Caco-2 (cell line): ENCODE data around the gene HGFAC. TPM values are rescaled to one million over a fixed set of nuclear protein-coding genes. Genes with fewer than 3 reads are reported as not detected.

ENCODE experiments used
- BruUV-seq: library from RNA; stranded (reverse); fragments of 400-500 nt; replicated peaks from 2 replicates; lab custom pipeline; 2021; lab: Mats Ljungman, UMichigan
- CTCF ChIA-PET: fragments of 300-600 bp; sonication (Branson Sonifier 250); formaldehyde crosslinking; loops from one replicate; lab custom pipeline; 2022; ENCODE audit warnings: antibody characterized with exemption; lab: Charles Lee
- POLR2A ChIA-PET: fragments of 300-600 bp; sonication (Branson Sonifier 250); formaldehyde crosslinking; loops from one replicate; lab custom pipeline; 2022; ENCODE audit warnings: antibody characterized with exemption; lab: Charles Lee
- DNase-seq, 2 experiments: peaks; one replicate each; pipeline versions ENCODE4 v3.0.0 to v3.0.0-alpha.2; 2020 to 2022
- H3K27me3 ChIP-seq: replicated peaks from 2 replicates; pipeline ENCODE4 v1.6.0; 2011; ENCODE audit warnings: low read length; ENCODE audit not compliant: control insufficient read depth, insufficient read depth
- H3K36me3 ChIP-seq: 2 replicates; pipeline ENCODE4 v1.5.1; 2011; ENCODE audit warnings: low read length; ENCODE audit not compliant: control insufficient read depth, insufficient read depth
- H3K4me1 ChIP-seq: fragments of 250-450 bp; sonication (Bioruptor Pico); 2 replicates; pipeline ENCODE4 v1.5.1; 2020; ENCODE audit warnings: mild to moderate bottlenecking
- H3K4me3 ChIP-seq: 2 replicates; pipeline ENCODE4 v1.5.1; 2011; ENCODE audit warnings: low read depth, mild to moderate bottlenecking, control low read depth, low read length
- H3K9me3 ChIP-seq: fragments of 250-450 bp; sonication (Bioruptor Pico); 2 replicates; pipeline ENCODE4 v1.5.1; 2020; ENCODE audit warnings: mild to moderate bottlenecking, moderate library complexity
- H3K27ac Mint-ChIP-seq: one replicate; pipeline ENCODE4 v1.8.0; 2022; ENCODE audit warnings: mixed read lengths; ENCODE audit not compliant: unreplicated experiment
- H3K27me3 Mint-ChIP-seq: one replicate; pipeline ENCODE4 v1.8.0; 2022; ENCODE audit warnings: mixed read lengths; ENCODE audit not compliant: insufficient read depth, unreplicated experiment
- H3K36me3 Mint-ChIP-seq: one replicate; pipeline ENCODE4 v1.8.0; 2022; ENCODE audit warnings: mild to moderate bottlenecking, mixed read lengths; ENCODE audit not compliant: insufficient read depth, unreplicated experiment
- H3K4me1 Mint-ChIP-seq: one replicate; pipeline ENCODE4 v1.8.0; 2022; ENCODE audit warnings: low read depth, mixed read lengths; ENCODE audit not compliant: unreplicated experiment
- H3K4me3 Mint-ChIP-seq: one replicate; pipeline ENCODE4 v1.8.0; 2022; ENCODE audit warnings: mild to moderate bottlenecking, moderate library complexity, mixed read lengths; ENCODE audit not compliant: unreplicated experiment
- H3K9me3 Mint-ChIP-seq: one replicate; pipeline ENCODE4 v1.8.0; 2022; ENCODE audit warnings: mixed read lengths; ENCODE audit not compliant: unreplicated experiment
- CTCF ChIP-seq, 2 experiments: fragments of 200-600 bp in 1 of 2; IDR thresholded peaks; 1 replicate in 1 of 2; 2 replicates in 1 of 2; pipeline versions ENCODE4 v1.5.1 to v1.8.0; 2011 to 2022; ENCODE audit warnings: antibody characterized with exemption in 1 of 2, control low read depth in 1 of 2, inconsistent platforms in 1 of 2, low read depth in 1 of 2, low read length in 1 of 2, mild to moderate bottlenecking in 1 of 2, moderate library complexity in 1 of 2; ENCODE audit not compliant: insufficient read depth in 1 of 2, severe bottlenecking in 1 of 2, unreplicated experiment in 1 of 2
- intact Hi-C: fragments of 100-400 bp; cut with micrococcal nuclease; formaldehyde crosslinking; loops from one replicate; pipeline ENCODE4 v1.10.0; 2022; ENCODE audit not compliant: unreplicated experiment
- total RNA-seq: library from RNA; stranded (reverse); gene quantifications from 2 replicates; pipeline ENCODE4 v1.2.3, GENCODE V29; 2022

HGFAC gene
- total RNA-seq, 1 experiment from 2014 or later, result 0.48 TPM

- Histone ChIP-seq H3K9me3 (no peaks in the 10 kb centered on the region), H3K4me3 (no peak overlapping the region), H3K36me3 (no peaks in the 10 kb centered on the region; the same call in 1 of the 2 replicates), H3K4me1 (no peaks in the 10 kb centered on the region), H3K27me3 (no peaks in the 10 kb centered on the region)
- ChIA-PET CTCF (no interaction called here), POLR2A (no interaction called here)
- no TSS peak for BruUV-seq
- no peak for TF ChIP-seq CTCF (IDR thresholded peaks at IDR 0.05; ENCODE audit: insufficient read depth in 1 of 2, low read depth in 1 of 2, low read length in 1 of 2, severe bottlenecking in 1 of 2, unreplicated experiment in 1 of 2)
- intact Hi-C loops, result no loop called here
- H3K9me3 Mint-ChIP-seq, result no peaks in the 10 kb centered on the region
- no peaks in the 10 kb centered on the region for H3K4me1 Mint-ChIP-seq
- peak in 1 of 2 experiments; percentile 4 for DNase-seq
- H3K27me3 Mint-ChIP-seq, result no peaks in the 10 kb centered on the region
- H3K27ac Mint-ChIP-seq, result no peak overlapping the region
- H3K36me3 Mint-ChIP-seq, result no peaks in the 10 kb centered on the region
- H3K4me3 Mint-ChIP-seq, result no peak overlapping the region
Measured at GRCh38 chr4:3406431-3406830, 35.3 kb upstream of the HGFAC start.

- Histone ChIP-seq H3K27me3 (no peaks in the 10 kb centered on the region), H3K4me1 (no peaks in the 10 kb centered on the region), H3K36me3 (no peaks in the 10 kb centered on the region; the same call in 1 of the 2 replicates), H3K9me3 (no peaks in the 10 kb centered on the region), H3K4me3 (no peak overlapping the region)
- Mint-ChIP-seq H3K27ac (no peak overlapping the region), H3K36me3 (no peaks in the 10 kb centered on the region), H3K4me3 (no peak overlapping the region), H3K9me3 (no peaks in the 10 kb centered on the region), H3K27me3 (no peaks in the 10 kb centered on the region), H3K4me1 (no peaks in the 10 kb centered on the region)
- intact Hi-C loops, result no loop called here
- ChIA-PET POLR2A (no interaction called here), CTCF (no interaction called here)
- TF ChIP-seq CTCF (IDR thresholded peaks at IDR 0.05; ENCODE audit: insufficient read depth in 1 of 2, low read depth in 1 of 2, low read length in 1 of 2, severe bottlenecking in 1 of 2, unreplicated experiment in 1 of 2), result no peak
- BruUV-seq, result no TSS peak
- DNase-seq, result peak in 1 of 2 experiments; percentile 9
Measured at GRCh38 chr4:3407171-3407771, 34.5 kb upstream of the HGFAC start.

GRCh38 chr4:3407930-3408792 lies 33.6 kb upstream of the HGFAC start:
- Mint-ChIP-seq H3K36me3 (no peaks in the 10 kb centered on the region), H3K27me3 (no peaks in the 10 kb centered on the region), H3K27ac (no peak overlapping the region), H3K9me3 (no peaks in the 10 kb centered on the region), H3K4me3 (no peak overlapping the region), H3K4me1 (no peaks in the 10 kb centered on the region)
- ChIA-PET POLR2A (no interaction called here), CTCF (no interaction called here)
- no TSS peak for BruUV-seq
- H3K4me3 ChIP-seq, result no peak overlapping the region
- no peaks in the 10 kb centered on the region; the same call in 1 of the 2 replicates for H3K36me3 ChIP-seq
- peak in 1 of 2 experiments; percentile 7 for DNase-seq
- H3K4me1 ChIP-seq, result no peaks in the 10 kb centered on the region
- H3K9me3 ChIP-seq, result no peaks in the 10 kb centered on the region
- no peaks in the 10 kb centered on the region for H3K27me3 ChIP-seq
- no peak for TF ChIP-seq CTCF (IDR thresholded peaks at IDR 0.05; ENCODE audit: insufficient read depth in 1 of 2, low read depth in 1 of 2, low read length in 1 of 2, severe bottlenecking in 1 of 2, unreplicated experiment in 1 of 2)
- intact Hi-C loops, result no loop called here
